ENCODE data around the gene EEPD1. TPM values are rescaled to one million over a fixed set of nuclear protein-coding genes. Genes with fewer than 3 reads are reported as not detected.
A peak's percentile ranks its signal among the peaks of the same experiment; 100 is the strongest.

EEPD1 gene
- 10 to 100 TPM in 1 of 2 donors, 1 to 10 TPM in 1; 2.3 to 12.3 TPM for total RNA-seq
- polyA plus RNA-seq: 1 to 10 TPM; 6.8 to 7.5 TPM

- Histone ChIP-seq H3K27me3 (ENCODE audit: control insufficient read depth in 4 of 4, insufficient read depth in 4 of 4, low read length in 3 of 4) (no peaks in the 10 kb centered on the region), H3K9ac (ENCODE audit: low read depth in 1 of 2, low read length in 2 of 2) (peak within 1 kb of the TSS; percentile 89 to 93), H3K27ac (ENCODE audit: low read depth in 1 of 2, low read length in 2 of 2) (peak within 1 kb of the TSS; percentile 95 to 96), H3K4me1 (ENCODE audit: control insufficient read depth in 4 of 4, insufficient read depth in 4 of 4, low read length in 3 of 4) (peaks cover 10 to 74% (median 55%) of the 10 kb centered on the region in 4 donors), H3K9me3 (ENCODE audit: control insufficient read depth in 4 of 4, low read length in 3 of 4) (no peaks in the 10 kb centered on the region), H3K36me3 (ENCODE audit: control insufficient read depth in 4 of 4, insufficient read depth in 3 of 4, low read depth in 1 of 4, low read length in 3 of 4) (no peaks in the 10 kb centered on the region), H3K4me3 (ENCODE audit: low read depth in 1 of 3, low read length in 3 of 3) (peak within 1 kb of the TSS; percentile 73 to 85 (median 81))
- WGBS: under 1% methylated on average over 88 of the region's 88 CpGs
- DNase-seq (ENCODE audit: low spot score): peak; percentile 100
- TF ChIP-seq REST (IDR thresholded peaks at IDR 0.05) (peak; percentile 66), FOXA2 (IDR thresholded peaks at IDR 0.05) (peak; percentile 1), MAX (IDR thresholded peaks at IDR 0.05) (peak; percentile 71), FOXA1 (IDR thresholded peaks at IDR 0.05) (peak; percentile 20), RAD21 (IDR thresholded peaks at IDR 0.05) (peak in 1 of 2 donors; percentile 39), JUND (IDR thresholded peaks at IDR 0.05) (peak in 1 of 2 donors; percentile 22), HNF4A (conservative IDR thresholded peaks at IDR 0.05) (peak in 1 of 2 donors; percentile 52), GABPA (IDR thresholded peaks at IDR 0.05 in 1 of 2, conservative IDR thresholded peaks at IDR 0.05 in 1 of 2) (no peak), EGR1 (IDR thresholded peaks at IDR 0.05; ENCODE audit: low read depth in 2 of 2) (peak; percentile 90), SP1 (IDR thresholded peaks at IDR 0.05) (peak; percentile 96), HNF4G (IDR thresholded peaks at IDR 0.05) (no peak), RXRA (IDR thresholded peaks at IDR 0.05) (peak; percentile 51 to 55), YY1 (IDR thresholded peaks at IDR 0.05) (peak; percentile 70), NR2F2 (IDR thresholded peaks at IDR 0.05) (peak; percentile 51), TAF1 (conservative IDR thresholded peaks at IDR 0.05) (peak; percentile 5)
- TF ChIP-seq, protein P1, sequence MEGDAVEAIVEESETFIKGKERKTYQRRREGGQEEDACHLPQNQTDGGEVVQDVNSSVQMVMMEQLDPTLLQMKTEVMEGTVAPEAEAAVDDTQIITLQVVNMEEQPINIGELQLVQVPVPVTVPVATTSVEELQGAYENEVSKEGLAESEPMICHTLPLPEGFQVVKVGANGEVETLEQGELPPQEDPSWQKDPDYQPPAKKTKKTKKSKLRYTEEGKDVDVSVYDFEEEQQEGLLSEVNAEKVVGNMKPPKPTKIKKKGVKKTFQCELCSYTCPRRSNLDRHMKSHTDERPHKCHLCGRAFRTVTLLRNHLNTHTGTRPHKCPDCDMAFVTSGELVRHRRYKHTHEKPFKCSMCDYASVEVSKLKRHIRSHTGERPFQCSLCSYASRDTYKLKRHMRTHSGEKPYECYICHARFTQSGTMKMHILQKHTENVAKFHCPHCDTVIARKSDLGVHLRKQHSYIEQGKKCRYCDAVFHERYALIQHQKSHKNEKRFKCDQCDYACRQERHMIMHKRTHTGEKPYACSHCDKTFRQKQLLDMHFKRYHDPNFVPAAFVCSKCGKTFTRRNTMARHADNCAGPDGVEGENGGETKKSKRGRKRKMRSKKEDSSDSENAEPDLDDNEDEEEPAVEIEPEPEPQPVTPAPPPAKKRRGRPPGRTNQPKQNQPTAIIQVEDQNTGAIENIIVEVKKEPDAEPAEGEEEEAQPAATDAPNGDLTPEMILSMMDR (IDR thresholded peaks at IDR 0.05; ENCODE audit: low read depth, low read length, missing input control): no peak
- TF ChIP-seq, protein P2, sequence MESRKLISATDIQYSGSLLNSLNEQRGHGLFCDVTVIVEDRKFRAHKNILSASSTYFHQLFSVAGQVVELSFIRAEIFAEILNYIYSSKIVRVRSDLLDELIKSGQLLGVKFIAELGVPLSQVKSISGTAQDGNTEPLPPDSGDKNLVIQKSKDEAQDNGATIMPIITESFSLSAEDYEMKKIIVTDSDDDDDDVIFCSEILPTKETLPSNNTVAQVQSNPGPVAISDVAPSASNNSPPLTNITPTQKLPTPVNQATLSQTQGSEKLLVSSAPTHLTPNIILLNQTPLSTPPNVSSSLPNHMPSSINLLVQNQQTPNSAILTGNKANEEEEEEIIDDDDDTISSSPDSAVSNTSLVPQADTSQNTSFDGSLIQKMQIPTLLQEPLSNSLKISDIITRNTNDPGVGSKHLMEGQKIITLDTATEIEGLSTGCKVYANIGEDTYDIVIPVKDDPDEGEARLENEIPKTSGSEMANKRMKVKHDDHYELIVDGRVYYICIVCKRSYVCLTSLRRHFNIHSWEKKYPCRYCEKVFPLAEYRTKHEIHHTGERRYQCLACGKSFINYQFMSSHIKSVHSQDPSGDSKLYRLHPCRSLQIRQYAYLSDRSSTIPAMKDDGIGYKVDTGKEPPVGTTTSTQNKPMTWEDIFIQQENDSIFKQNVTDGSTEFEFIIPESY (IDR thresholded peaks at IDR 0.05): peak; percentile 31
- TF ChIP-seq, protein P3, sequence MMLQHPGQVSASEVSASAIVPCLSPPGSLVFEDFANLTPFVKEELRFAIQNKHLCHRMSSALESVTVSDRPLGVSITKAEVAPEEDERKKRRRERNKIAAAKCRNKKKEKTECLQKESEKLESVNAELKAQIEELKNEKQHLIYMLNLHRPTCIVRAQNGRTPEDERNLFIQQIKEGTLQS (IDR thresholded peaks at IDR 0.05): no peak
These were observed at the start of gene EEPD1 for GRCh38 chr7:36152756-36153570. EEPD1 (plus strand) TSS chr7:36153254; CDS start chr7:36154325, 1,071 bp downstream.

All from liver (tissue), 9 donors.